SK-N-MC (cell line): ENCODE measurements around the gene BGN.

ENCODE experiments used
- EZH2 ChIP-seq: fragments of 200-600 bp; sonication (generic); IDR thresholded peaks from one replicate; pipeline ENCODE4 v1.6.1; 2017; ENCODE audit warnings: antibody characterized with exemption
- FOXP2 ChIP-seq: optimal IDR thresholded peaks from 2 replicates; pipeline ENCODE3; 2011; ENCODE audit warnings: mild to moderate bottlenecking, moderate library complexity; ENCODE audit not compliant: insufficient read depth; ENCODE audit errors: extremely low read length, control extremely low read depth
- POLR2AphosphoS5 ChIP-seq: IDR thresholded peaks from 2 replicates; pipeline ENCODE4 v1.6.1; 2012; ENCODE audit warnings: mild to moderate bottlenecking, low read depth, low read length, borderline replicate concordance

GRCh38 chrX:153494541-153495361 lies at the start of gene BGN:
- TF ChIP-seq POLR2AphosphoS5 (no peak), EZH2 (no peak), FOXP2 (no peak)
